ENCODE data around the gene TOR4A. TPM values are rescaled to one million over a fixed set of nuclear protein-coding genes. Genes with fewer than 3 reads are reported as not detected.

TOR4A gene
- total and polyA plus RNA-seq, 2 experiments from 2014 or later: 2.0 to 19.0 TPM

DNA sequence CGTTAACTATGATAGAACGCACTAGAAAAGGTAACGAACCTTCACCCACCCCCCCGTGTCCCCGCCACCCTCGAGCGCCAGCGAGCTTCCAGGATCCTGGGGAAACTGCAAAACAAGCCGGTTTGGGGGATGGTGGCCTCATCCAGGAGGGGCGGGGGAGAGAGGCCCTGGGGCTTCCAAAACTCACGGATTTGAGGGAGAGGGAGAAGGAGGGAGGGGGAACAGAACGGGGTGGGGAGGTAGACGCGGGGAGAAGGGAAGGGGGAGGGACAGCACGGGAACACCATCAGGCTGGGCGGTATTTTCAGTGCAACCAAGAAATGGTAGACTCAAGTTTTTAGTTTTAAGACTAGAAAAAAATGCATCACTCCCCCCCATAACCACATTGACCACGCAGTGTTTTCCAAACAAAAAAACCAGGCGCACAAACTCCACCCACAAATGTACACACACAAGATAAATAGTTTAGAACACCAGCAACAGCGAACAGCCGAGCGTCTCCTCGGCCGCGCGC, 23.1 kb downstream of the TOR4A start:
- Histone ChIP-seq H3K36me3 (ENCODE audit: insufficient read depth) (no peaks in the 10 kb centered on the region), H3K4me3 (peak overlapping the region; percentile 94), H3K79me2 (replicated peaks; ENCODE audit: insufficient read depth) (peaks cover 3% of the 10 kb centered on the region; the same call in 1 of the 2 replicates), H2AFZ (no peak overlapping the region), H3K4me2 (peak overlapping the region; percentile 96), H3K4me1 (ENCODE audit: insufficient read depth) (peaks cover 49% of the 10 kb centered on the region), H3K27ac (ENCODE audit: low read depth) (peak overlapping the region; percentile 79), H3K27me3 (ENCODE audit: insufficient read depth) (peaks cover 32% of the 10 kb centered on the region), H3F3A (replicated peaks; ENCODE audit: low read depth) (peaks cover 26% of the 10 kb centered on the region), H4K20me1 (replicated peaks; ENCODE audit: insufficient read depth) (peaks cover 11% of the 10 kb centered on the region), H3K9me2 (ENCODE audit: insufficient read depth) (no peaks in the 10 kb centered on the region)
- Mint-ChIP-seq H3K36me3 (ENCODE audit: low read depth) (peaks cover 4% of the 10 kb centered on the region; the same call in 2 of the 3 replicates), H3K27ac (peak overlapping the region; percentile 95), H3K4me3 (peak overlapping the region; percentile 97), H3K4me1 (peaks cover 47% of the 10 kb centered on the region), H3K9me3 (no peaks in the 10 kb centered on the region; the same call in 2 of the 3 replicates), H3K27me3 (ENCODE audit: insufficient read depth, low read depth, poor library complexity) (peaks cover 37% of the 10 kb centered on the region)
- peak; percentile 1; the same call in 1 of the 2 replicates for TF ChIP-seq POLR2AphosphoS5 (IDR thresholded peaks at IDR 0.05; ENCODE audit: low read depth)
- TF ChIP-seq, protein P1, sequence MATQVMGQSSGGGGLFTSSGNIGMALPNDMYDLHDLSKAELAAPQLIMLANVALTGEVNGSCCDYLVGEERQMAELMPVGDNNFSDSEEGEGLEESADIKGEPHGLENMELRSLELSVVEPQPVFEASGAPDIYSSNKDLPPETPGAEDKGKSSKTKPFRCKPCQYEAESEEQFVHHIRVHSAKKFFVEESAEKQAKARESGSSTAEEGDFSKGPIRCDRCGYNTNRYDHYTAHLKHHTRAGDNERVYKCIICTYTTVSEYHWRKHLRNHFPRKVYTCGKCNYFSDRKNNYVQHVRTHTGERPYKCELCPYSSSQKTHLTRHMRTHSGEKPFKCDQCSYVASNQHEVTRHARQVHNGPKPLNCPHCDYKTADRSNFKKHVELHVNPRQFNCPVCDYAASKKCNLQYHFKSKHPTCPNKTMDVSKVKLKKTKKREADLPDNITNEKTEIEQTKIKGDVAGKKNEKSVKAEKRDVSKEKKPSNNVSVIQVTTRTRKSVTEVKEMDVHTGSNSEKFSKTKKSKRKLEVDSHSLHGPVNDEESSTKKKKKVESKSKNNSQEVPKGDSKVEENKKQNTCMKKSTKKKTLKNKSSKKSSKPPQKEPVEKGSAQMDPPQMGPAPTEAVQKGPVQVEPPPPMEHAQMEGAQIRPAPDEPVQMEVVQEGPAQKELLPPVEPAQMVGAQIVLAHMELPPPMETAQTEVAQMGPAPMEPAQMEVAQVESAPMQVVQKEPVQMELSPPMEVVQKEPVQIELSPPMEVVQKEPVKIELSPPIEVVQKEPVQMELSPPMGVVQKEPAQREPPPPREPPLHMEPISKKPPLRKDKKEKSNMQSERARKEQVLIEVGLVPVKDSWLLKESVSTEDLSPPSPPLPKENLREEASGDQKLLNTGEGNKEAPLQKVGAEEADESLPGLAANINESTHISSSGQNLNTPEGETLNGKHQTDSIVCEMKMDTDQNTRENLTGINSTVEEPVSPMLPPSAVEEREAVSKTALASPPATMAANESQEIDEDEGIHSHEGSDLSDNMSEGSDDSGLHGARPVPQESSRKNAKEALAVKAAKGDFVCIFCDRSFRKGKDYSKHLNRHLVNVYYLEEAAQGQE (IDR thresholded peaks at IDR 0.05; ENCODE audit: unreplicated experiment): no peak
- DNase-seq (ENCODE audit: low spot score) (peak; percentile 84), ATAC-seq (peak; percentile 3)

- Histone ChIP-seq H2AFZ (no peak overlapping the region), H3K36me3 (ENCODE audit: insufficient read depth) (no peaks in the 10 kb centered on the region), H3K4me2 (peak overlapping the region; percentile 96), H3K9me2 (ENCODE audit: insufficient read depth) (no peaks in the 10 kb centered on the region), H3K27ac (ENCODE audit: low read depth) (peak overlapping the region; percentile 79; the same call in 1 of the 2 replicates), H3K79me2 (replicated peaks; ENCODE audit: insufficient read depth) (peaks cover 3% of the 10 kb centered on the region; the same call in 1 of the 2 replicates), H3K4me3 (peak overlapping the region; percentile 94), H3F3A (replicated peaks; ENCODE audit: low read depth) (peaks cover 26% of the 10 kb centered on the region), H3K4me1 (ENCODE audit: insufficient read depth) (peaks cover 52% of the 10 kb centered on the region), H3K27me3 (ENCODE audit: insufficient read depth) (peaks cover 28% of the 10 kb centered on the region), H4K20me1 (replicated peaks; ENCODE audit: insufficient read depth) (peaks cover 11% of the 10 kb centered on the region)
- Mint-ChIP-seq H3K27me3 (ENCODE audit: insufficient read depth, low read depth, poor library complexity) (peaks cover 35% of the 10 kb centered on the region), H3K4me3 (peak overlapping the region; percentile 97), H3K27ac (peak overlapping the region; percentile 95), H3K9me3 (no peaks in the 10 kb centered on the region; the same call in 2 of the 3 replicates), H3K36me3 (ENCODE audit: low read depth) (peaks cover 4% of the 10 kb centered on the region; the same call in 2 of the 3 replicates), H3K4me1 (peaks cover 47% of the 10 kb centered on the region)
- DNase-seq (ENCODE audit: low spot score) (peak; percentile 77), ATAC-seq (peak; percentile 8)
- TF ChIP-seq POLR2AphosphoS5 (IDR thresholded peaks at IDR 0.05; ENCODE audit: low read depth): no peak; the same call in 1 of the 2 replicates
- TF ChIP-seq, protein P2, sequence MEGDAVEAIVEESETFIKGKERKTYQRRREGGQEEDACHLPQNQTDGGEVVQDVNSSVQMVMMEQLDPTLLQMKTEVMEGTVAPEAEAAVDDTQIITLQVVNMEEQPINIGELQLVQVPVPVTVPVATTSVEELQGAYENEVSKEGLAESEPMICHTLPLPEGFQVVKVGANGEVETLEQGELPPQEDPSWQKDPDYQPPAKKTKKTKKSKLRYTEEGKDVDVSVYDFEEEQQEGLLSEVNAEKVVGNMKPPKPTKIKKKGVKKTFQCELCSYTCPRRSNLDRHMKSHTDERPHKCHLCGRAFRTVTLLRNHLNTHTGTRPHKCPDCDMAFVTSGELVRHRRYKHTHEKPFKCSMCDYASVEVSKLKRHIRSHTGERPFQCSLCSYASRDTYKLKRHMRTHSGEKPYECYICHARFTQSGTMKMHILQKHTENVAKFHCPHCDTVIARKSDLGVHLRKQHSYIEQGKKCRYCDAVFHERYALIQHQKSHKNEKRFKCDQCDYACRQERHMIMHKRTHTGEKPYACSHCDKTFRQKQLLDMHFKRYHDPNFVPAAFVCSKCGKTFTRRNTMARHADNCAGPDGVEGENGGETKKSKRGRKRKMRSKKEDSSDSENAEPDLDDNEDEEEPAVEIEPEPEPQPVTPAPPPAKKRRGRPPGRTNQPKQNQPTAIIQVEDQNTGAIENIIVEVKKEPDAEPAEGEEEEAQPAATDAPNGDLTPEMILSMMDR (conservative IDR thresholded peaks at IDR 0.05; ENCODE audit: low read depth in 2 of 2): peak in 1 of 2 experiments; percentile 45; a peak in 2 of 4 replicates
Measured at GRCh38 chr9:137301081-137301947, 23.8 kb downstream of the TOR4A start.

All from GM23338 (cell line).